Suprapubic skin (tissue), 4 donors: ENCODE measurements around the gene LRRFIP1. TPM values are rescaled to one million over a fixed set of nuclear protein-coding genes. Genes with fewer than 3 reads are reported as not detected.

Experiments
- DNase-seq, 2 donors: peaks; one replicate each; pipeline ENCODE4 v3.0.0-alpha.2; 2019; ENCODE audit warnings: low spot score in 2 of 2
- H3K27ac ChIP-seq: fragments of 200-600 bp; sonication (generic); one replicate; pipeline ENCODE4 v1.5.1; 2019
- H3K27me3 ChIP-seq: fragments of 200-600 bp; sonication (generic); one replicate; pipeline ENCODE4 v1.5.1; 2019
- H3K36me3 ChIP-seq: fragments of 200-600 bp; sonication (generic); one replicate; pipeline ENCODE4 v1.5.1; 2019
- H3K4me1 ChIP-seq: fragments of 200-600 bp; sonication (generic); one replicate; pipeline ENCODE4 v1.5.1; 2019
- H3K4me3 ChIP-seq: fragments of 200-600 bp; sonication (generic); one replicate; pipeline ENCODE4 v1.5.1; 2019; ENCODE audit warnings: mild to moderate bottlenecking
- H3K9me3 ChIP-seq: fragments of 200-600 bp; sonication (generic); one replicate; pipeline ENCODE4 v1.5.1; 2019
- EP300 ChIP-seq: sonication (generic); formaldehyde crosslinking; IDR thresholded peaks from one replicate; pipeline ENCODE4 v1.6.1; 2017; ENCODE audit warnings: antibody characterized with exemption
- POLR2A ChIP-seq, 2 donors: fragments of 450-650 bp; IDR thresholded peaks; one replicate each; pipeline ENCODE4 v1.6.1; 2017; ENCODE audit warnings: antibody characterized with exemption in 2 of 2, mild to moderate bottlenecking in 2 of 2, moderate library complexity in 2 of 2
- POLR2AphosphoS5 ChIP-seq, 3 donors: sonication (generic); formaldehyde crosslinking; IDR thresholded peaks; one replicate each; pipeline ENCODE4 v1.6.1; 2017; ENCODE audit warnings: antibody characterized with exemption in 3 of 3
- WGBS: methylation state at CpG from one replicate; pipeline ENCODE4 v1.1.5; 2018; 5-methylcytosine and 5-hydroxymethylcytosine counted together
- total RNA-seq, 4 donors: library from RNA; depleted of rRNA; stranded (reverse); fragments of >200 nt; gene quantifications; one replicate each; pipeline ENCODE4 v1.1.0, GENCODE V29; 2016
- TF ChIP-seq, protein P1 (sequence below), 2 donors: fragments of 200-600 bp in 1 of 2; fragments of 450-650 bp in 1 of 2; sonication (generic) in 1 of 2; IDR thresholded peaks; one replicate each; pipeline ENCODE4 v1.5.1; 2016 to 2019; ENCODE audit warnings: antibody characterized with exemption in 2 of 2, mild to moderate bottlenecking in 1 of 2, moderate library complexity in 1 of 2

The LRRFIP1 gene
- total RNA-seq, 4 donors from 2014 or later: 100 to 150 (median 109) TPM

DNA sequence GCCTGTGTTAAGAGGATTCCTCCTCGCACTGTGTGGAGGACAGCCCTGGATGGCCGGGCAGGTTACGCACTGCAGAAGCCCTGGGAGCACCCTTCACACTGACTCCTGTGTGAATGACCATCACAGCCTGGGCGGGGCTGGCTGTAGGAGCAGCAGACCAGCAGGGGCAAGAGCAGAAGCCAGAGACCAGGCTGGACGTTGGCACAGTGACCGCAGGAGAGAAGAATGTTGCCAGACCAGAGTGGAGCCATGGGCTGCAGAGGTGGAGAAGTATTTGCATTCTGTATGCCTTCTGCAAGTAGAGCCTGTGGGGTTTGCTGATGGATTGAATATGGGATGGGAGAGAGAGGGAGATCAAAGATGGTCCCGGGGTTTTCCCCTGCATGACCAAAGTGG lies 23.1 kb downstream of the LRRFIP1 start:
- WGBS: 86% methylated on average over 7 of the region's 7 CpGs
- no peaks in the 10 kb centered on the region for H3K36me3 ChIP-seq
- TF ChIP-seq, protein P1, sequence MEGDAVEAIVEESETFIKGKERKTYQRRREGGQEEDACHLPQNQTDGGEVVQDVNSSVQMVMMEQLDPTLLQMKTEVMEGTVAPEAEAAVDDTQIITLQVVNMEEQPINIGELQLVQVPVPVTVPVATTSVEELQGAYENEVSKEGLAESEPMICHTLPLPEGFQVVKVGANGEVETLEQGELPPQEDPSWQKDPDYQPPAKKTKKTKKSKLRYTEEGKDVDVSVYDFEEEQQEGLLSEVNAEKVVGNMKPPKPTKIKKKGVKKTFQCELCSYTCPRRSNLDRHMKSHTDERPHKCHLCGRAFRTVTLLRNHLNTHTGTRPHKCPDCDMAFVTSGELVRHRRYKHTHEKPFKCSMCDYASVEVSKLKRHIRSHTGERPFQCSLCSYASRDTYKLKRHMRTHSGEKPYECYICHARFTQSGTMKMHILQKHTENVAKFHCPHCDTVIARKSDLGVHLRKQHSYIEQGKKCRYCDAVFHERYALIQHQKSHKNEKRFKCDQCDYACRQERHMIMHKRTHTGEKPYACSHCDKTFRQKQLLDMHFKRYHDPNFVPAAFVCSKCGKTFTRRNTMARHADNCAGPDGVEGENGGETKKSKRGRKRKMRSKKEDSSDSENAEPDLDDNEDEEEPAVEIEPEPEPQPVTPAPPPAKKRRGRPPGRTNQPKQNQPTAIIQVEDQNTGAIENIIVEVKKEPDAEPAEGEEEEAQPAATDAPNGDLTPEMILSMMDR (IDR thresholded peaks at IDR 0.05): no peak
- no peak for TF ChIP-seq POLR2AphosphoS5 (IDR thresholded peaks at IDR 0.05)
- TF ChIP-seq EP300: no peak
- TF ChIP-seq POLR2A (IDR thresholded peaks at IDR 0.05): no peak
- no peaks in the 10 kb centered on the region for H3K9me3 ChIP-seq
- no peak overlapping the region for H3K4me3 ChIP-seq
- no peak for DNase-seq
- H3K4me1 ChIP-seq: no peaks in the 10 kb centered on the region
- no peak overlapping the region for H3K27ac ChIP-seq
- H3K27me3 ChIP-seq: no peaks in the 10 kb centered on the region

GRCh38 chr2:237651761-237652160 lies 24.4 kb downstream of the LRRFIP1 start:
- Histone ChIP-seq H3K27ac (no peak overlapping the region), H3K36me3 (no peaks in the 10 kb centered on the region), H3K4me1 (no peaks in the 10 kb centered on the region), H3K9me3 (no peaks in the 10 kb centered on the region), H3K27me3 (no peaks in the 10 kb centered on the region), H3K4me3 (no peak overlapping the region)
- WGBS: 96% methylated on average over 10 of the region's 10 CpGs
- TF ChIP-seq POLR2A (IDR thresholded peaks at IDR 0.05): no peak
- no peak for TF ChIP-seq EP300
- TF ChIP-seq POLR2AphosphoS5 (IDR thresholded peaks at IDR 0.05): no peak
- TF ChIP-seq, protein P1 (IDR thresholded peaks at IDR 0.05): no peak
- no peak for DNase-seq

- DNase-seq: no peak
- WGBS: 79% methylated on average over 3 of the region's 3 CpGs
- Histone ChIP-seq H3K36me3 (no peaks in the 10 kb centered on the region), H3K27ac (no peak overlapping the region), H3K4me3 (no peak overlapping the region), H3K9me3 (no peaks in the 10 kb centered on the region), H3K27me3 (no peaks in the 10 kb centered on the region), H3K4me1 (no peaks in the 10 kb centered on the region)
- TF ChIP-seq, protein P1 (IDR thresholded peaks at IDR 0.05): no peak
- TF ChIP-seq EP300 (no peak), POLR2AphosphoS5 (IDR thresholded peaks at IDR 0.05) (no peak), POLR2A (IDR thresholded peaks at IDR 0.05) (no peak)
Measured at GRCh38 chr2:237652181-237652580, 24.8 kb downstream of the LRRFIP1 start.

GRCh38 chr2:237652854-237653253 lies 25.5 kb downstream of the LRRFIP1 start:
- 85% methylated on average over 2 of the region's 2 CpGs for WGBS
- Histone ChIP-seq H3K27ac (no peak overlapping the region), H3K9me3 (no peaks in the 10 kb centered on the region), H3K4me3 (no peak overlapping the region), H3K4me1 (no peaks in the 10 kb centered on the region), H3K27me3 (no peaks in the 10 kb centered on the region), H3K36me3 (no peaks in the 10 kb centered on the region)
- DNase-seq: no peak
- no peak for TF ChIP-seq POLR2A (IDR thresholded peaks at IDR 0.05)

GRCh38 chr2:237653776-237654558 lies 26.6 kb downstream of the LRRFIP1 start:
- no peak overlapping the region for H3K27ac ChIP-seq
- H3K4me1 ChIP-seq: no peaks in the 10 kb centered on the region
- 70% methylated on average over 5 of the region's 5 CpGs for WGBS
- H3K9me3 ChIP-seq: no peaks in the 10 kb centered on the region
- no peaks in the 10 kb centered on the region for H3K27me3 ChIP-seq
- H3K36me3 ChIP-seq: no peaks in the 10 kb centered on the region
- DNase-seq: no peak
- no peak overlapping the region for H3K4me3 ChIP-seq
- TF ChIP-seq POLR2A (IDR thresholded peaks at IDR 0.05) (no peak), EP300 (no peak), POLR2AphosphoS5 (IDR thresholded peaks at IDR 0.05) (no peak)
- TF ChIP-seq, protein P1 (IDR thresholded peaks at IDR 0.05): no peak
